ENCODE data around the gene ZNF17. TPM values are rescaled to one million over a fixed set of nuclear protein-coding genes. Genes with fewer than 3 reads are reported as not detected.

The ZNF17 gene
- total and polyA plus RNA-seq, 2 of the 8 experiments (the other 6 are each of a cell fraction or from before 2014, with no cell fraction given) = 3.8 to 10.2 TPM

GRCh38 chr19:57380923-57381322 lies 30.0 kb upstream of the ZNF17 start (continued):
- TF ChIP-seq TAF1 (IDR thresholded peaks at IDR 0.05; ENCODE audit: low read depth, low read length) (no peak), CEBPB (IDR thresholded peaks at IDR 0.05; ENCODE audit: low read depth, low read length) (no peak)
